Measurements from ENCODE around the gene COL12A1.

The COL12A1 gene

DNA sequence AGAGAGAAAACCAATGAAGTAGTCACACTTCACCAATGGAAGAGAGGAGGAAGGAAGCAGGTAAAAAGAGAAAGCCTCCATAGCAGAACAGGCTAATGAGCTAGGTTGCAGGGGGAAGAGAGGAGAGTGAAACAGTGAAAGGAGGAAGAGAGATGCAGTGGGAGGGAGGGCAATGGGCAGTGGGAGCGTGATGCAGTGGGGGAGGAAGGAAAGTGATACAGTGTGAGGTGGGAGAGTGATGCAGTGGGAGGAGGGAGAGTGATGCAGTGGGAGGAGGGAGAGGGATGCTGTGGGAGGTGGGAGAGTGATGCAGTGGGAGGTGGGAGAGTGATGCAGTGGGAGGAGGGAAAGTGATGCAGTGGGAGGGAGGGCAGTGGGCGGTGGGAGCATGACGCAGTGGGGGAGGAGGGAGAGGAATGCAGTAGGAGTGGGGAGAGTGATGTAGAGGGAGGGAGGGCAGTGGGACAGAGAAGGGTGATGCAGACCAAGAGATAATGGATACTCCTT is 29.7 kb downstream of the COL12A1 start:
- DNase-seq: no peak

DNA sequence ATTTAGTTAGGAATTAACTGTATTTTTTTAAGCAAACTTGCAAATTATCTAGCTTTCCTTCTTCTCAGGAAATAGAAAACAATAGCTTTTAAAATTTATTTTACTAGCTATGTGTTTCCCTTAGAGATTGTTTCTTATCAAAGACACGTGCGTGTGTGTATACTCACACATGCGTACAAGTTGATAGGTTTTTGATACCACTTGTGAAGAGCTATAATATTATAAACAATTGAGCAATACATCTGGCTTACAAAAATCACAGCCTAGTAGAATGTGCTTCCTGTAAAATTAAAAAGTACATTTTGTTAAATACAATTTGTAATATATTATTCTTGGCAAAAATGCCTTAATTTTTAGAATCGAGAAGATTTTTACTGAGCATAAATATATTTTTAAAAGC is 33.9 kb downstream of the COL12A1 start:
- DNase-seq: no peak

- DNase-seq: no peak
These were observed 34.3 kb downstream of the COL12A1 start for GRCh38 chr6:75171567-75171966.

DNA sequence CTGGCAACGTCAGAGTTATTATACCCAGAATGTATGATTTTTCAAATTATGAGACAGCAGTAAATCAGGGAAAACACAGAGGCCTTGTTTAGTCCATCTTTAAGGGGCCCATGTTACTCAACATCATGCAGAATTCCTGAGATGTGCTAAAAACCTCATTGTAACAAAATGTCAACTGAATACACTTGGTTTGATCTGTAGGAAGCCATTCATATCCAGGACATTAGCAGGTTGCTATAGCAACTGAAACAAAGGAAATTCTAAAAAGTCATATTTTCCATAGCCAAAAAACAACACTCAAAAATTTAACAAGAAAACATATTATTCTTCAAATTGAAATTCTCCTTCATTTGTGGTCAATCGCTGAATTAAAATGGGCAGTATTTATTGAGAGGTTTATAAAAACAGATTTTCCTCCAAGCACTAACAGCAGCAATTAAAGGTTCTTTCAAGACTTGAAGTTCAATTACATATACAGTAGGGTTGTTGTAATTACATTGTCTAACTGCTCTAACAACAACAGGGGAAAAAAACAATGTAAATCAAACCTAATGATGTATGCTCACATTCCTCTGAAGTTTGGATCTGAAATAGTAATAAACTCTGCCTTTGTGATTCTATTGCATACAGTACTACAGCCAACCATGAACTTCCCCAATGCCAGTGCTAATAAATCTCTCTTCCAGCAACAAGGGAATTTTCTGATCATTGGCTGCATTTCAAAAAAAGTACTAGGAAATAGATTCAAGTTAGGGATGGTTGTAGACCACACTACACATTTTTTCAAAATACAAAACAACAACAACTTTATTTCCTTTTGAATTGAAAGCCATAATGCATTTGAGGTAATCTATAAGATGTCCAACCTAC is 34.9 kb downstream of the COL12A1 start:
- no peak for DNase-seq

GRCh38 chr6:75169689-75170586 is 35.9 kb downstream of the COL12A1 start:
- DNase-seq: no peak

- no peak for DNase-seq
These were observed 38.0 kb downstream of the COL12A1 start for GRCh38 chr6:75167851-75168250.

DNA sequence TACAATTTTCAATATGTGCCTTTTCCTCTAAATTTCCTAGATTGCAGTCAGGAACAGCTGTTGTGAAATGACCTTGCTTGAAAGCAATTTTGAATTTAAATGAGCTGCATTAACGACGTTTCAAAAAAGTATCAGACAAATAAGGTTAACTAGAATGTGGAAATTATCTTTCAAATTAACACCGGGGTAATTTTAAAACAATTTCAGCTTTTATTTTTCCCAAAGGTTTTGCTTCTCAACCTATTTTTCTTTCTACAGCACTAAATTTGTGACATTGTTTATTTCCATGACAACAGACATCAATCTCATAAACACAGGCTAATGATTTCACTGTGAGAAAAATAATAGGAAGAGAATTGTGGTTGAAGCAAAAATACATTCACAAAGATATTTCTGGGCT is 38.5 kb downstream of the COL12A1 start:
- DNase-seq: no peak

- DNase-seq: no peak
These were observed 39.1 kb downstream of the COL12A1 start for GRCh38 chr6:75166773-75167172.

DNA sequence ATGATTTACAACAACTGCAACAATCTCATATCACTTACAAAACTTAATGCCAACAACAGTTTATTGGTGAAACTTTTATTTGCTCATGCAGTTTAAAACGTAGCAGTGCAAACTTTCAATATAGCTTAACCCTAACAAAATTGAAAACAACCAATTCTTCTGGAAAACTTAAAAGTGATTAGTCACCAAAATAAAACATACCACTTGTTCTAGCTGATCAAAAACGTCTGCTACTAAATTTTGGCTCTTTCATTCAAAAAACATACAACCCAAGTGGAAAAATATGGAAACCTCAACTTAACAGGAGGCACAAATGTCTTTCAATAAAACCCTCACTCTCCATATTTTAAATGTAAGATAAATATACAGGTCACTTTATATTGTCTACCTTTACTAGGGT is 39.6 kb downstream of the COL12A1 start:
- DNase-seq: no peak

GRCh38 chr6:75158176-75158575 is 47.7 kb downstream of the COL12A1 start:
- DNase-seq: no peak

DNA sequence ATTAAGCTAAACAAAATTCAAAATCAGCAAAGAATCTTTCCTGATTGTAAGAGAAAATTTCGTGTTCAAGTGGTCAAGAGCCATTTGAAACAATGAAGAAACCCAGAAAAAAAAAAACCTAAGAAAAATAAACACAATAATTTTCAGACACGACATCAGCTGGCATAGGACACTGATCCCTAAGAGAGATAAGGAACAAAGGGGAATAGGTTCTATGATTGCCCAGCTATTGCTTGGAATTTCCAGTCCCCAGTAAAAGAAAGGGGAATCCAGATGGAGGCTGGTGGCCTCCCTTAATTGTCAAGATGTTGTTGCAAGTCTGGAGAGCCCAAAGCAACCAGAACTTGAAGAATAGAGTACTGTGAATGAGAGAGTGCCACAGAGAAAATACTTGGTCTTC is 48.5 kb downstream of the COL12A1 start:
- DNase-seq: no peak

DNA sequence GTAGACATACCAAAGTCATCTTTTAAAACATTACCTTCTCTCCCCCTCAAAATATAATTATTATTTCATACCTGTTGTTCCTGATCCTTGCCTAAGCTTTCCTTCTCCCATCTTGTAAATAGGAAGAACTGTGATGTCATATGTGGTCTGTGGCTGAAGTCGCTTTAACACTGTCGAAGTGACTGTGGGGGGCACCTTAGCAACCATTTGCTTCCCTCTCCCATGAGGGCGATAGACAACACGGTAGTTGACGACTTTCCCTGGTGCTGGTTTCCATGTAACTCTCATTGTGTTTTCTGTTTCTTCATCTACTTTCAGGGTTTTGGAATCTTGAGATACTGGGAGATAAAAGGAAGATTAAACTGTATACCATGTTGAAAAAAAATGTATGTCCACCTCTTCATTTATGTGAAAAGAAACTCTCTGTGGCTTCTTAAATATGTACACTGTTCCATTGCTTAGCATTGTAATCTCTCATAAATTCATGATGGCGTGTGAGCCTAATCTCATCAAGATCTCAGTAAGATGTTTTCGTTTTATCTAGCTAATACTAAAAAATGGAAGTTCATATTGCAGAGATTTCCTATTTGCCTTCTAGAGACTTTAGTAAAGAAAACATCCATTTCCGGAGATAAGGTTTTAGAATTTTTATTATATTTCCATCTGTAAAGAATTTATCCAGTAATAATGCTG is 49.5 kb downstream of the COL12A1 start:
- no peak for DNase-seq

GRCh38 chr6:75155631-75156030 is 50.2 kb downstream of the COL12A1 start:
- no peak for DNase-seq

- no peak for DNase-seq
These were observed 50.9 kb downstream of the COL12A1 start for GRCh38 chr6:75154973-75155372.

DNA sequence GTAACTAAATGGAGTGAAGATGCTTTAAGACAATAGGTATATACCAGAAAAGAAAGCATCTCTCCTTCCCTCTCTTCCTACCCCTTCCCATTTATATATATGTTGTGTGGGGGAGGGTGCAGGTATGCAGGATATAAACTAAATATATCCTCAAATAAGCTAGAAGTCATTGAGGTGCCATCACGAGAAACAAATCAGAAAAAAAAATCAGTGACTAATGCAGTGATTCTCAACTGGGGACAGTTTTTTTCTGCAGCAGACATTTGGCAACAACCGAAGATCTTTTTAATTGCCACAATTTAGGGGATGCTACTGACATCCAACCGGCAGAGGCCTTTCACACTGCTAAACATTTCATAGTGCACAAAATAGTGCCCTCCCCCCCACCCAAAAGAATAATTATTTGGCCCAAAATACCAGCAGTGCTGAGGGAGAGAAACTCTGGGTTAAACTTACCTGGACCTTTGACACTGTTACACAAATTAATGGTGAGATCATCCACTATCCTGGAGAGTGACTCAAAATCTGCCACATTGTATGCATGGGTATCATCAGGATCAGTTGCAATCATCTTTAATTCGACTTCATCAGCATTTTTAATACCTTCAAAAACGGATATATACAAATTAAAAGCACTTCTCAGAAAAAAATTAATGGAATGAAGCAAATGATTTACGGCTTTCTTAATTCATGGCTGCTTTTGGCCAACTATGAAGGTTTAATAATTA is 55.0 kb downstream of the COL12A1 start:
- no peak for DNase-seq

DNA sequence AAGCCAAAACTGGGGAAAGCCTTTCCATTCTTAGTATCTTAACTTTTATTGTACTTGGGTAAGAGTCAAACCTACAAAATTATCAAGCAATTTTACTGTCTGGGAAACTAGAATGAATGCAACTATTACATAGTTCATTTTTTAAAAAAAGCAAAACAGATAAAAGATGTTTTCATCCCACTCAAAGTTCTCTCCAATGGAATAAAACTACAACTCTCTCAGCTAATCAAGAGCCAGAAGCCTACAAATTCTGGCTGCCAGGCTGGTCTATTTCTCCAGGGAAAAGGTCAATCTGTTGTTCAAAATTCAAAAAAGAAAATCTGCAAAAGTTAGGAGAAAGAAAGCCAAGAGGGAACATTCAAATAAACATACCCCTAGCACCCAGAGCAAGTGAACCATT is 56.2 kb downstream of the COL12A1 start:
- DNase-seq: no peak

- DNase-seq: no peak
These were observed 56.6 kb downstream of the COL12A1 start for GRCh38 chr6:75149240-75149639.

DNA sequence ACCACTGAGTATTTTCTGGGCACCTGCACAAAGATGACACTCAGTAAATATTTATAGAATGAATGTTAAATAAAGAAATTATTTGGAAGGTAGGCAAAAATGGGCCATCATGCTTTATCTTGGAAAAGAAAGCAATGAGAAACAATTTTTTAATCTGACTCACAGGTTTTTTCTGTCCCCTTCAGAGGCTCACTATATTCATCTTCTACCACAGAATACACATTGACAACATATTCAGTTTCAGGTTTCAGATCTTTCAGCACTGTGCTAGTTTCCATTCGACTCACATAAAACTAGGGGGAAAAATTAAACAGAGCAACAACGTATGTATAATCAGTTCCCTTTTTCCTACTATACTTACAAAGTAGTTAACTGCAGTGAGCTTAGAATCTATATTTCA is 58.3 kb downstream of the COL12A1 start:
- DNase-seq: no peak

DNA sequence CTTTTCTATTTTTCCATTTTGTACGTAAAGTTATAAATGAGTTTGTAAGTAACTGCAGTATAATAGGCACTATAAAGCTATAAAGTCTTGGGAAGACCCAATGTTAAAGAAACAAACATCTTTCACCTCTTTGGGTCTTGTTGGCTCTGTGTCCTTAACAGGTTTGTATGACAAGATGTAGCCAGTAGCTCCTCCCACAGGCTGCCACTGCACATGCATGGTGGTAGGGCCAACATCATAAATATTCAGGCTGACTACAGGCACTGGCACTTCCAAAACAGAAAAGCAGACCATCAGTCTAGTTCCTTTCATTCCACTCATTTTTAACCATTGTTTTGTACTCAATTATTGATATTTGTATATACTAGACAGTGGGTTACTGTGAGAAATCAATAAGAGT is 59.9 kb downstream of the COL12A1 start:
- no peak for DNase-seq

DNA sequence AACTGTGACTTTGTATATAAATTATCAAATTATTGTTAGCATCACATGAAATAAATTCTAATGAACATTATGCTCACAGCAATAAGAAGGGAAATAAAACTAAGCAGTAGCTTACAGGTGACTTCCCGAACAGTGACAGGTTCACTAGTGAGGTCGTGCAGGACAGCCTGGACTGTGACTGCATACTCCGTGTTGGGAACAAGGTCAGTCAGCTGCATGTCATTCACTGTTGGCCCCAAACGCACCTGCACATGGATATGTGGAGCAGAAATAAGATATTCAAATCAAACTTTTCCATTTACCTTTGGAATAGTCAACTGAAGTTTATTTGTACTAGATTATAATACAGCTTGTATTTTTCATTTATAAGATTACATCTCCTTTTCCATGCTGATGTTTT is 60.6 kb downstream of the COL12A1 start:
- no peak for DNase-seq

GRCh38 chr6:75144386-75144785 is 61.5 kb downstream of the COL12A1 start:
- no peak for DNase-seq

GRCh38 chr6:75143191-75143590 is 62.7 kb downstream of the COL12A1 start:
- no peak for DNase-seq

DNA sequence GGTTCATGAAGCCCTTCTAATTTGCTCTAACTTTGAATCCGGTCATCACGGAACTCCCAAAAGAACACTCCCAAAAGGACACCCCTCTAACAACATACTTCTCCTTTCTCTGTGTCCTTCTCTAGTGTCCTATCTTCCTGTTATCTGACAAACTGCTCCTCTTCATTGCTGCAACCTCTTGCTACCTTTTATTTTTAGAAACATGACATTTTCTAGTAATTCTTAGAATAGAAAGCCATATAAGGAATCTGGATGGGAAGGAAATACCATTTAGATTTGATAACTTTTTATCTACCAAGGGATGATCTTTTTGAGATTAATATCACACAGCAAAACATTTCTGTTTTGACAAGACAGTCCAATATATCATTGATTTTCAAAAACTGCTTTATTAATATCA is 63.1 kb downstream of the COL12A1 start:
- DNase-seq: no peak

Measured in activated CD4-positive, alpha-beta T cell treated with anti-CD3 and anti-CD28 coated beads for 48 hours (primary cell).